ENCODE data around the gene EXOG. TPM values are rescaled to one million over a fixed set of nuclear protein-coding genes. Genes with fewer than 3 reads are reported as not detected.

EXOG gene
- total and polyA plus RNA-seq, 12 donors = 10.7 to 39.9 (median 25.4) TPM

GRCh38 chr3:38519651-38520050, 23.5 kb downstream of the EXOG start:
- intact Hi-C loops (cut with DNase I) = loop anchor here (2.0 to 10.0 kb wide), 8 partner anchors 58 to 515 kb away; no protein-coding TSS in a partner anchor
- Histone ChIP-seq H3K4me3 (no peak overlapping the region), H3K36me3 (peaks cover 0 to 72% (median 21%) of the 10 kb centered on the region in 9 donors), H3K4me1 (peaks cover 0 to 37% (median 16%) of the 10 kb centered on the region in 9 donors), H3K27me3 (no peaks in the 10 kb centered on the region), H3K9me3 (peaks cover 0 to 10% (median 0%) of the 10 kb centered on the region in 11 donors), H3K27ac (peak overlapping the region in 9 of 10 donors; percentile 37 to 75 (median 66))
- TF ChIP-seq, protein P1, sequence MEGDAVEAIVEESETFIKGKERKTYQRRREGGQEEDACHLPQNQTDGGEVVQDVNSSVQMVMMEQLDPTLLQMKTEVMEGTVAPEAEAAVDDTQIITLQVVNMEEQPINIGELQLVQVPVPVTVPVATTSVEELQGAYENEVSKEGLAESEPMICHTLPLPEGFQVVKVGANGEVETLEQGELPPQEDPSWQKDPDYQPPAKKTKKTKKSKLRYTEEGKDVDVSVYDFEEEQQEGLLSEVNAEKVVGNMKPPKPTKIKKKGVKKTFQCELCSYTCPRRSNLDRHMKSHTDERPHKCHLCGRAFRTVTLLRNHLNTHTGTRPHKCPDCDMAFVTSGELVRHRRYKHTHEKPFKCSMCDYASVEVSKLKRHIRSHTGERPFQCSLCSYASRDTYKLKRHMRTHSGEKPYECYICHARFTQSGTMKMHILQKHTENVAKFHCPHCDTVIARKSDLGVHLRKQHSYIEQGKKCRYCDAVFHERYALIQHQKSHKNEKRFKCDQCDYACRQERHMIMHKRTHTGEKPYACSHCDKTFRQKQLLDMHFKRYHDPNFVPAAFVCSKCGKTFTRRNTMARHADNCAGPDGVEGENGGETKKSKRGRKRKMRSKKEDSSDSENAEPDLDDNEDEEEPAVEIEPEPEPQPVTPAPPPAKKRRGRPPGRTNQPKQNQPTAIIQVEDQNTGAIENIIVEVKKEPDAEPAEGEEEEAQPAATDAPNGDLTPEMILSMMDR (IDR thresholded peaks at IDR 0.05) = no peak
- no peak for DNase-seq
- 26 to 34% methylated on average over 5 of the region's 5 CpGs for WGBS, 2 donors
- ATAC-seq = peak in 1 of 8 donors; percentile 22

GRCh38 chr3:38521391-38521987, 25.3 kb downstream of the EXOG start:
- H3K27ac ChIP-seq = peak overlapping the region in 7 of 10 donors; percentile 12 to 75 (median 63)
- peaks cover 0 to 37% (median 16%) of the 10 kb centered on the region in 9 donors for H3K4me1 ChIP-seq
- TF ChIP-seq, protein P1 (IDR thresholded peaks at IDR 0.05) = peak; percentile 80 to 95 (median 92)
- WGBS, 2 donors = 2 to 3% methylated on average over 5 of the region's 5 CpGs
- intact Hi-C loops (cut with DNase I) = loop anchor here in 9 of 10 donors (1.0 to 10.0 kb wide), 10 partner anchors 56 to 513 kb away; no protein-coding TSS in a partner anchor
- ATAC-seq = peak; percentile 45 to 78 (median 70)
- peaks cover 0 to 73% (median 33%) of the 10 kb centered on the region in 9 donors for H3K36me3 ChIP-seq
- peaks cover 0 to 8% (median 0%) of the 10 kb centered on the region in 11 donors for H3K9me3 ChIP-seq
- H3K4me3 ChIP-seq = no peak overlapping the region
- H3K27me3 ChIP-seq = no peaks in the 10 kb centered on the region
- DNase-seq = peak in 1 of 2 donors; percentile 70

- intact Hi-C loops (cut with DNase I) = loop anchor here in 7 of 10 donors (5.0 to 10.0 kb wide), 5 partner anchors 55 to 513 kb away; no protein-coding TSS in a partner anchor
- no peaks in the 10 kb centered on the region for H3K27me3 ChIP-seq
- peaks cover 0 to 74% (median 29%) of the 10 kb centered on the region in 9 donors for H3K36me3 ChIP-seq
- peaks cover 0 to 3% (median 0%) of the 10 kb centered on the region in 11 donors for H3K9me3 ChIP-seq
- TF ChIP-seq, protein P1 (IDR thresholded peaks at IDR 0.05) = no peak
- H3K27ac ChIP-seq = peak overlapping the region in 6 of 10 donors; percentile 12 to 75 (median 58)
- DNase-seq = no peak
- ATAC-seq = peak in 7 of 8 donors; percentile 63 to 87 (median 74)
- WGBS, 2 donors = 62 to 70% methylated on average over 6 of the region's 6 CpGs
- H3K4me1 ChIP-seq = peaks cover 0 to 37% (median 16%) of the 10 kb centered on the region in 9 donors
- no peak overlapping the region for H3K4me3 ChIP-seq
Observed at GRCh38 chr3:38522002-38522401, 25.9 kb downstream of the EXOG start.

DNA sequence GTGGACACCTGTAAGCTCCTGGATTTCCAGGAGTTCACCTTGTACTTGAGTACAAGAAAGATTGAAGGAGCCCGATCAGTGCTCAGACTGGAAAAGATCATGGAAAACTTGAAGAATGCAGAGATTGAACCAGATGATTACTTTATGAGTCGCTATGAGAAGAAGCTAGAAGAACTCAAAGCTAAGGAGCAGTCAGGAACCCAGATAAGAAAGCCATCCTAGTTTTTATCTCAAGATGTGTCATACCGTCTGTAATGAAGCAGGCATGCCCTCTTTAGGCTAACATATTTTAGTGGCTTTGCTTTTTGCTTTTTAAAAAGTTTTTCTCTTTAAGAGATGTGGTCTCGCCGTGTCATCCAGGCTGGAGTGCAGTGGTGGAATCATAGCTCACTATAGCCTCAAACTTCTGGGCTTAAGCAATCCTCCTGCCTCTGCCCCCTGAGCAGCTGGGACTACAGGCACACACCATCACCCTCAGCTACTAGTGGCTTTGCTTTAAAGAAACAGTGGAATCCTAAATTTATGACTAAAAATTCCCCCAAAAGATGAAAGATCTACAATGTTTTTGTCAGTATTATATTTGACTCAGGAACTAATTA, 28.1 kb downstream of the EXOG start:
- DNase-seq (no peak), ATAC-seq (no peak)
- Histone ChIP-seq H3K27me3 (no peaks in the 10 kb centered on the region), H3K27ac (no peak overlapping the region), H3K36me3 (peaks cover 0 to 72% (median 27%) of the 10 kb centered on the region in 9 donors), H3K4me1 (peaks cover 0 to 42% (median 15%) of the 10 kb centered on the region in 9 donors), H3K4me3 (no peak overlapping the region), H3K9me3 (no peaks in the 10 kb centered on the region)
- 84 to 88% methylated on average over 5 of the region's 5 CpGs for WGBS, 2 donors
- intact Hi-C loops (cut with DNase I) = loop anchor here in 7 of 10 donors (5.0 to 10.0 kb wide), 5 partner anchors 53 to 511 kb away; no protein-coding TSS in a partner anchor
- TF ChIP-seq, protein P1 (IDR thresholded peaks at IDR 0.05) = no peak
